ACC112 (cell line): ENCODE results near the gene WDR59.

Source experiments
- H2AFZ ChIP-seq: fragments of 200-600 bp; sonication (generic); one replicate; pipeline ENCODE4 v1.6.0; 2017; ENCODE audit warnings: antibody characterized with exemption, low read length; ENCODE audit not compliant: unreplicated experiment
- H3K27ac ChIP-seq: fragments of 200-600 bp; sonication (generic); 2 replicates; pipeline ENCODE4 v1.5.1; 2014; ENCODE audit warnings: low read depth, mild to moderate bottlenecking, antibody characterized with exemption, low read length, moderate library complexity
- H3K27me3 ChIP-seq: fragments of 200-600 bp; sonication (generic); 2 replicates; pipeline ENCODE4 v1.6.1; 2014; ENCODE audit warnings: mild to moderate bottlenecking, antibody characterized with exemption, low read length, moderate library complexity, mixed read lengths; ENCODE audit not compliant: insufficient read depth
- H3K36me3 ChIP-seq: fragments of 200-600 bp; sonication (generic); 2 replicates; pipeline ENCODE4 v1.6.1; 2016; ENCODE audit warnings: mild to moderate bottlenecking, antibody characterized with exemption, low read length, moderate library complexity, mixed read lengths; ENCODE audit not compliant: insufficient read depth
- H3K4me1 ChIP-seq: fragments of 200-600 bp; sonication (generic); one replicate; pipeline ENCODE4 v1.6.1; 2016; ENCODE audit warnings: low read length, mixed read lengths; ENCODE audit not compliant: insufficient read depth, unreplicated experiment, control insufficient read depth
- H3K4me3 ChIP-seq: fragments of 200-600 bp; sonication (generic); 2 replicates; pipeline ENCODE4 v1.5.1; 2014; ENCODE audit warnings: mild to moderate bottlenecking, low read depth, low read length
- H3K79me2 ChIP-seq: fragments of 200-600 bp; sonication (generic); one replicate; pipeline ENCODE4 v1.6.0; 2016; ENCODE audit warnings: low read length; ENCODE audit not compliant: control insufficient read depth, unreplicated experiment, insufficient read depth

WDR59 gene

GRCh38 chr16:74887084-74887483, 97.8 kb downstream of the WDR59 start:
- peaks cover 8% of the 10 kb centered on the region; the same call in 1 of the 2 replicates for H3K36me3 ChIP-seq
- no peaks in the 10 kb centered on the region for H3K27me3 ChIP-seq
- H3K4me3 ChIP-seq = no peak overlapping the region
- H3K27ac ChIP-seq = no peak overlapping the region
- H3K4me1 ChIP-seq = no peaks in the 10 kb centered on the region
- no peaks in the 10 kb centered on the region for H3K79me2 ChIP-seq
- H2AFZ ChIP-seq = no peak overlapping the region

DNA sequence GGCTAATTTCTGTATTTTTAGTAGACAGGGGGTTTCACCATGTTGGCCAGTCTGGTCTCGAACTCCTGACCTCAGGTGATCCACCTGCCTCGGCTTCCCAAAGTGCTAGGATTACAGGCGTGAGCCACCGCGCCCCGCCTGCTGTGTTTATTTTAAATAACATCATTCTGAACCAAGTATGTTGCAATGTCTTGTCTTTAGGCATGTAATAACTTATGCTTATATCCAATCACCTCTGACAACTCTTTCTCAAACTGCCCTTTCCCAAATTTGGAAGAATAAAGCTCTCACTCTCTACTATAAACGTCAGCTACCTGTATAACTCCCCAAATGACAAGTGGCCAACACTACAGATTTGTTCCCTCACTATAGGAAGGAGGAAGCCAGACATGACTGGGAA, 107.2 kb downstream of the WDR59 start:
- no peak overlapping the region for H2AFZ ChIP-seq
- H3K27ac ChIP-seq = no peak overlapping the region
- H3K27me3 ChIP-seq = no peaks in the 10 kb centered on the region
- no peak overlapping the region for H3K4me3 ChIP-seq
- H3K79me2 ChIP-seq = no peaks in the 10 kb centered on the region
- no peaks in the 10 kb centered on the region for H3K36me3 ChIP-seq
- no peaks in the 10 kb centered on the region for H3K4me1 ChIP-seq

DNA sequence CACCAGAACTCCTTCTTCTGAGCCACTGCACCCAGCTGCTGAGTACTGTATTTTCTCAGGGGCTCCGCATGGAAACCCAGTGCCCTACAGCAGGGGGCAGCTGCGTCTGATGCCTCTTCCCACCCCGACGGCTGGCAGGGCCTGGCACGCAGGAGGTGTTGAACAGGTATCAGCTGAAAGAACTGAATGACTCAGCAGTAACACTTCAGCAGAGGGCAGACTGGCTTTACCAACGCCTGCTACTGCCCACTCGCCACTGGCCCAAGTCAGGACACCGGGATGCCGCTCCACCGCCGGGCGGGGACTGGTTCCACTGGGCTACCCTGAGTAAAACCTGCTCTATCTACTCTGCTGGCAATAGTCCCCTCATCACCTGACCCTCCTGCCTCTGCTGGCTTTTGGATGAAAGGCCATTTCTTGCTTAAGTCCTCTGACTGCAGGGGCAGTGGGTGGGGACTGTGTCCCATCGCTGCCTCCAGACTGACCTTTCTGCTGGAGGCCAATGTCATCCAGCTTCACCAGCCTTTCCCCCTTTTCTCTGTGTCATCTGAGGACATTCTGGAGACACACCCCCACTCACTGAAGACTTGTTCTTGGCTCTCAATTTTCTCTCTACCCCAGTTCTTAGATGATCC, 109.9 kb downstream of the WDR59 start:
- Histone ChIP-seq H3K79me2 (no peaks in the 10 kb centered on the region), H3K36me3 (no peaks in the 10 kb centered on the region), H3K4me3 (no peak overlapping the region), H3K27ac (no peak overlapping the region), H3K27me3 (no peaks in the 10 kb centered on the region), H3K4me1 (no peaks in the 10 kb centered on the region), H2AFZ (no peak overlapping the region)

DNA sequence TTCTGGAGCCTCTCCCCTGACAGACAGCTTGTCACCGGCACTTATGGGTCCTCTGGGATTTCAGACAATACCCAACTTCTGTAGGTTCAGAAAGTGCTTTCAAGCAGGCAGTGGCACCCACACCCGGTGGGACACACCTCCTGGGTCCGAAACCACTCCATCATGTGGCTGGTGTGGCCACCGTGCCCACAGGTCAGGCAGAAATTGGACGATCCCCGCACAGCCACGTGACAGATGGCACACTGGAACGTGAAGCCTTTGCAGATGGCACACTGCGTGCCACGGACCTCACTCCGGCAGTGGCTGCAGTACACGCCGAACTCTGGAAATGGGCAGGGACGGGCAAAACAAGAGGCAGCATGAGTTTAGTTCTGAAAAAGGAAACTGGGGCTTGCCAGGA, 110.8 kb downstream of the WDR59 start:
- no peaks in the 10 kb centered on the region for H3K4me1 ChIP-seq
- no peak overlapping the region for H2AFZ ChIP-seq
- H3K27ac ChIP-seq = no peak overlapping the region
- H3K36me3 ChIP-seq = no peaks in the 10 kb centered on the region
- H3K27me3 ChIP-seq = no peaks in the 10 kb centered on the region
- H3K79me2 ChIP-seq = no peaks in the 10 kb centered on the region
- no peak overlapping the region for H3K4me3 ChIP-seq

GRCh38 chr16:74872302-74872701, 112.6 kb downstream of the WDR59 start:
- H3K4me1 ChIP-seq = peaks cover 8% of the 10 kb centered on the region
- no peak overlapping the region for H3K27ac ChIP-seq
- H3K4me3 ChIP-seq = no peak overlapping the region
- no peak overlapping the region for H2AFZ ChIP-seq
- H3K27me3 ChIP-seq = no peaks in the 10 kb centered on the region
- H3K79me2 ChIP-seq = no peaks in the 10 kb centered on the region
- no peaks in the 10 kb centered on the region for H3K36me3 ChIP-seq

GRCh38 chr16:74871608-74872007, 113.3 kb downstream of the WDR59 start:
- H3K4me1 ChIP-seq = peaks cover 8% of the 10 kb centered on the region
- no peaks in the 10 kb centered on the region for H3K36me3 ChIP-seq
- H3K4me3 ChIP-seq = no peak overlapping the region
- no peaks in the 10 kb centered on the region for H3K79me2 ChIP-seq
- no peaks in the 10 kb centered on the region for H3K27me3 ChIP-seq
- H2AFZ ChIP-seq = no peak overlapping the region
- no peak overlapping the region for H3K27ac ChIP-seq

DNA sequence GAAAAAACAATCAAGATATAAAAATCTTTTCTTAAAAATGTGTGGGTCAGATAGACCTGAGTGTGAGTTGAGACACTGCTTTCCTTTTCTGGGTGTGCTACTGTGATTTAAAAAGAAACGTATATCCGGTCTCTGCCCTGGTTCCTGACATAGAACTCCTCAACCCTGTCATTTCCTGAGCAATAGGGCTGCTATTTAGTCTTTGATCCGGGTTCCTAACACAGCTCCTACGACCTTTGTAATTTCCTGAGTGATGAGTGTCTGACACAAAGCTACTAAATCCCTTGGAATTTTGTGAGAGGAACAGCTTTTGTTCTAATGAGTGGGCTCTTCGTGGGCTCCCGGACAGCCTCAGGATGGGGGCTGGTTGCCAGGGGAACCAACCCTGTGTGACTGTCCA, 116.4 kb downstream of the WDR59 start:
- Histone ChIP-seq H2AFZ (no peak overlapping the region), H3K4me1 (peaks cover 8% of the 10 kb centered on the region), H3K36me3 (no peaks in the 10 kb centered on the region), H3K4me3 (no peak overlapping the region), H3K27me3 (no peaks in the 10 kb centered on the region), H3K27ac (peak overlapping the region; percentile 37), H3K79me2 (no peaks in the 10 kb centered on the region)

GRCh38 chr16:74868035-74868434, 116.9 kb downstream of the WDR59 start:
- H3K4me3 ChIP-seq = no peak overlapping the region
- peaks cover 8% of the 10 kb centered on the region for H3K4me1 ChIP-seq
- H3K79me2 ChIP-seq = no peaks in the 10 kb centered on the region
- peak overlapping the region; percentile 37 for H3K27ac ChIP-seq
- H3K36me3 ChIP-seq = no peaks in the 10 kb centered on the region
- H3K27me3 ChIP-seq = no peaks in the 10 kb centered on the region
- no peak overlapping the region for H2AFZ ChIP-seq

DNA sequence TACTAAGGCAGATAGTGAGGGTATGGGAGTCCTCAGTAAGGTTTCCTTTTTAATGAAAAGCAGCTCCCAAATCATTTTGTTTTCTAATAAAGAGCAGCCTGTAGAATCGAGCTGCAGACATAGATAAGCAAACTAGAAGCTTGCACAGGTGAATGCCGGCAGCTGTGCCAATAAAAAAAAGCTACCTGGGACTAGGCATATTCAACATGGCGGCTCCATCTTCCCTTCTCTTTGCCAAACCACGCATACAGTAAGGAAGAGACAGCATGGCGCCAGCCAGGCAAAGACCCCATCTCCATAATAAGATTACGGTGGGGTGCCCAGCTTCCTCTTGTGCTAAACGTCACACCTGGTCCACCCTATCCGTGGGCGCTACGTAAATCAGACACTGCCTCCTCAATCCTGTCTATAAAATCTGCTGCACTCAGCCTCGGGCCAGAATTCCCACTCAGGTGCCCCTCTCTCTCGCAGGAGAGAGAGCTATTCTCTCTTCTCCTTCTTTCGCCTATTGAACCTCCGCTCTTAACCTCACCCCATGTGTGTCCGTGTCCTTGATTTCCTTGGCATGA, 117.6 kb downstream of the WDR59 start:
- Histone ChIP-seq H3K27me3 (no peaks in the 10 kb centered on the region), H3K27ac (no peak overlapping the region), H3K4me1 (peaks cover 8% of the 10 kb centered on the region), H3K4me3 (no peak overlapping the region), H2AFZ (no peak overlapping the region), H3K79me2 (no peaks in the 10 kb centered on the region), H3K36me3 (no peaks in the 10 kb centered on the region)

DNA sequence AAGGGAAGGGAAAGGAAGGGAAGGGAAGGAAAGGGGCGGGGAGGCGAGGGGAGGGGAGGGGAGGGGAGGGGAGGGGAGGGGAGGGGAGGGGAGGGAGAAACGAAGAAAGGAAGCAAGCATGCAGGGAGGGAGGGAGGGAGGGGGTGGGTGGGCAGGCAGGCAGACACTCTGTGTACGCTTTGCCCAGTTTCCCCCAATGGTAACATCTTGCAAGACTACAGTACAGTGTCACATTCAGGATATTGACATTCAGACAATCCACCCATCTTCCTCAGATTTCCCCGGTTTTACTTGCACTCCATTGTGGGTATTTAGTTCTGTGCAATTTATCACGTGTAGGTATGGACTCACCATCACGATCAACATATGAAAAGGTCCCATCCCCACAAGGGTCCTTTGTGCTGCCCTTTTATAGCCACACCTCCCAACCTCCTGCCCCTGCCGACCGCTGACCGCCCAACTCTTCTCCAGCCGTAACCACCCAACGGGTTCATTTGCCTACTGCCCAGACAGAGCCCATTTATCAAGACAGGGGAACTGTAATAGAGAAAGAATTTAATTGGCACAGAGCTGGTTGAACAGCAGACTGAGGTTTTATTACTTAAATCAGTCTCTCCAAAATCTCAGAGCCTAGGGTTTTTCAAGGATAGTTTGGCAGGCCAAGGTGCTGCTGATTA, 118.9 kb downstream of the WDR59 start:
- no peak overlapping the region for H3K27ac ChIP-seq
- H3K4me3 ChIP-seq = no peak overlapping the region
- H3K4me1 ChIP-seq = peaks cover 8% of the 10 kb centered on the region
- no peaks in the 10 kb centered on the region for H3K79me2 ChIP-seq
- H3K27me3 ChIP-seq = no peaks in the 10 kb centered on the region
- no peak overlapping the region for H2AFZ ChIP-seq
- H3K36me3 ChIP-seq = no peaks in the 10 kb centered on the region

DNA sequence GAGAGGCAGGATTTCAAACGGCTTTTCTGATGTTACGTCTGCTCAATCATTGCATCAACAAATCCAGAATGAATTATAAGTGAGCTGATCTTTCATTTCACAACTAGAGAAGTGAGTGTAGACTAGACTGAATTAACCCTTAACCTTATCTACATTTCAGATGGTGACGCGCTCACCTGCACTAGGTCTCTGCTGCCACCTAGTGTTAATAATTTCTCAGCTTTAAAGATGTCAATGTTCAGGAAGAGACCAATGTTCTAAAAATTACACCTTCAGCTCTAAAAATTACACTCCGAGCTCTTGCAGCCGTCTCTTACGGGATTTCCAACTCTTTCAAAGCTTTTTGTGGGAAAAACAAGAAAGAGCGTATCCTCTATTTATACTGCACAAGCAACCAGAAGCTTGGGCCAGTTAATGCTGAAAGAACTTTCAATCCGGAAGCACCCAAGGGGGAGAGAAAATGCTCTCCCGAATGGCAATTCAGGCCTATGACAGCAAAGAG, 122.1 kb downstream of the WDR59 start:
- Histone ChIP-seq H3K79me2 (no peaks in the 10 kb centered on the region), H2AFZ (no peak overlapping the region), H3K4me3 (no peak overlapping the region), H3K4me1 (no peaks in the 10 kb centered on the region), H3K36me3 (no peaks in the 10 kb centered on the region), H3K27ac (no peak overlapping the region), H3K27me3 (peaks cover 8% of the 10 kb centered on the region; the same call in 1 of the 2 replicates)
